GM19025 (cell line): ENCODE data around the gene B9D1.

Source experiments
- ATAC-seq: cut with Tn5 transposase; IDR thresholded peaks from one replicate; pipeline ENCODE4 v1.9.1; 2021; ENCODE audit warnings: mild to moderate bottlenecking, low read depth, moderate library complexity; ENCODE audit not compliant: unreplicated experiment

Gene B9D1

GRCh38 chr17:19341641-19342610, 20.6 kb downstream of the B9D1 start:
- no peak for ATAC-seq

- ATAC-seq: no peak
Observed at GRCh38 chr17:19341211-19341631, 21.3 kb downstream of the B9D1 start.

DNA sequence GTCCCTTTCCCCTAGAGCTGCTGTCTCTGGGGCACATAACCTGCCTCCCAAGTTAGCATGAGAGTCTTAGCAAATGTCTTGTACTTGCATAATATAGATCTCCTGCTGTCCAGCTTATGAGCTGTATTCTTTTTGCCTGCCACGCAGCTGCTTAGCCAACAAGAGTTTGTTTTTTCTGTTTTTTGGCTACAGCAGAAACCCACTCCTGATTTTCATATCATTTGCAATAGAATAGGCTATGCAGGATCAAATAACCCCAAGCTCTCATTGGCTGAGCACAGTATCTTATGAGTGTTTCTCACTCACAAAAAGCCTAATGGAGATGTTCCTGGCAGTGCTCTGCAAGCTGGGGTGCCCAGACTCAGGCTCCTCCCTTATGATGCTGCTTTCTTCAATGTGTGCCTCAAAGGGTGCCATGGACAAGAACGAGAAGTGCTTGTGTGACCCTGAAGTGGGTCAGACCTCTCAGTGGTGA, 23.1 kb downstream of the B9D1 start:
- no peak for ATAC-seq

DNA sequence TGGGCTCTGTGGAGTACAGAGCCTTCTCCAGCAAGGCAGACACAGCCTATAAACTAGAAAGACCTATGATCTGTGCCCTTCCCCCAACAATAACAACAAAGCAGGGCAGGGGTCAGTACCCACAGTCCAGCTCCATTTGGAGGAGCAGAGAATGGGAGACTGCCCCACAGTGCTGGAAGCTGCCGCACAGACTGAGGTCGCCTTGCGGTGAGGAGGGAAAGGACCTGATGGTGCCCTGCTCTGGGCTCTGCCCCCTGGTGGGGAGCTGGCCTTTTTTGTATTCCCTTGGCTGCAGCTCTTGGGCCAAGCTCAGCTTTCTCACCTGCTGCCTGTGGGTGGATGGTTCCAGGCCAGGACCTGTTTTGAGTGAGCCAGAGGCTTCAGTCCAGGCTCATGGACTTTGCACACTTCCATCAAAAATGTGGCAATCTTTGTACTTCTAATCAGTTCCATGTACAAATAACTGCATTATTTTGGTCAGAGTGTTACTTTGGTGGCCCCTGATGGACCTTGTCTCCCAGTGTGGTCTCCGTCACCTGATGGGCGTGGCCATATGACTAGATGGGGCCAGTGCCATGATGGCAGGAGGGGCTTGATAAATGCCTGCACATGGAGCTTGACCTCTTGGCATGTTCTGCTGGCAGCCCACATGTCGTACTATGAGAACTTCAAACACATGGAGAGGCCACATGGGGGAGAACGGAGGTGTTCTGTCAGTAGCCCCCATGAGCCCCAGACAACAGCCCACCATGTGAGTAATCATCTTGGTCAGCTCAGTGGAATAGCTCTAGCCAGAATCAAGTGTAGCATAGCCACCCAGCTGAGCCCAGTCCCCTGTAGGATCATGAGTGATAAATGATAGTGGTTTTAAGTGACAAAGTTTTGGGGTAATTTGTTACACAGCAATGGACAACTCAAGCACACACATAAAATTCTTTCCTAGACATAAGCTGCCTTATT, 24.2 kb downstream of the B9D1 start:
- ATAC-seq: no peak

- no peak for ATAC-seq
Observed at GRCh38 chr17:19337712-19338023, 24.9 kb downstream of the B9D1 start.

DNA sequence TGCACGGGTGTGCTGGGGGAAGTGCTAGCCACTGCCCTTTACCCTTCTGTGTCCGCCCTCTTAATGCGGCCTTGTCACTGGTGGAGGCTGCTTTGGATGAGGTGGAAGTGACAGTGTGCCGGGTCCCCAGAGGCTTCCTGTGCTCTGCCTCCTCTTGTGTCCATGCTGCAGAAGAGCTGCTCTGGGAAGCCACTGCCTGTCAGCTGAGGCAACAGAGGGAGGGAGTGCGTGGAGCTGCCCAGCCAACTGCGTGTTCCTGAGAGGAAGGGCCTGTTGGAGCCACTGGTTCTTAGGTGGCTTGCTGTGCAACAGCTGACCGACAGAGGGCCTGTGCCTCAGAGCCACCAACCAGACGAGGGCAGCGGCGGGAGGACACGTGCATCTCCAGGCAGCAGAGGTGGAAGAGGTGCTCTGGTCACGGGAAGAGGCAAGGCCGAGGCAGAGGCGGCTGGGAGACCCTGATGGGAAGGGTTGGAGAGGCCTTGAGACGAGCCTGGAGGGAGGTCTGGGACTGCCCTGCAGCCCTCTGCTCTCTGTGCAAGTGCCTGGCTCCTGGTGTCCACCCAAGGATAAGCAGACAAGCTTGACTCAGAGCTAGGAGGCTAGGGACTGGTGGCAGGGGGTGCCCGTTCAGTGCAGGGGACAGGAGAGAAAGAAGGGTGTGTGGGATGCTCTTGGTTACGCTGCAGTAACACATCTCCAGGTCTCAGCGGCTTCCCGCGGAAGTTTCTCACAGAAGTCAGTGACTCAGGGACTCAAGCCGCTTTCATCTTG, 25.4 kb downstream of the B9D1 start:
- no peak for ATAC-seq

DNA sequence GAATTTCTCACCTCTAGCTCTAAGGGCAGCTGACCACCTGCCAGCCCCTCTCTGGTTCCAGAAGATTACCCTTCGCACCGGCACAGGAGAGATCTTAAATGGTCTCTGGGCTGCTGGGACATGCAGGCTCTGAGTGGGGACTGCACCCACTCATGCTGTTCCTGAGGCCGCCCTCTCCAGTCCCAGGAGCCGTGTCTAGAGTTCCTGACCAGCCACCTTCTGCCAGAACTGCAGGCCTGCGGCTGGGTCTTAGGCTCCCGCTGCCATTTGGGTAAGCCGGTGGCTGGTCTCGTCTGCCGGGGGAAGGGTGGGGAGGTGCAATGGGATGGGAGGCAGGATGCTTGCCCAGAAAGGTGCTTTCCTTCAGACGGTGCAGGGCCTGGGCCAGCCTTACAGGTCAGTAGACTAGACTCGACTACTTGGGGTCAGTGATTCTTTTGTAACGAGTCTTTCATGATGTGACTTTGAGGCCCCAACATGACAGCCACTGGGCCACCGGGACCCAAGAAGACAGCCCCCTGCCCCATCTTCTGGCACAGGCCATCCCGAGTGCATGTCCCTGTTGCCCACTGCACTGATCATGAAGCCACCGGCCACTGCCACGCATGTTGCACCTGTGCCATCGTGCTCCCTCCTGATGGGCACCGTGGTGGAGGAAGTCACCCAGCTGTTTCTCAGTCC, 26.4 kb downstream of the B9D1 start:
- no peak for ATAC-seq

DNA sequence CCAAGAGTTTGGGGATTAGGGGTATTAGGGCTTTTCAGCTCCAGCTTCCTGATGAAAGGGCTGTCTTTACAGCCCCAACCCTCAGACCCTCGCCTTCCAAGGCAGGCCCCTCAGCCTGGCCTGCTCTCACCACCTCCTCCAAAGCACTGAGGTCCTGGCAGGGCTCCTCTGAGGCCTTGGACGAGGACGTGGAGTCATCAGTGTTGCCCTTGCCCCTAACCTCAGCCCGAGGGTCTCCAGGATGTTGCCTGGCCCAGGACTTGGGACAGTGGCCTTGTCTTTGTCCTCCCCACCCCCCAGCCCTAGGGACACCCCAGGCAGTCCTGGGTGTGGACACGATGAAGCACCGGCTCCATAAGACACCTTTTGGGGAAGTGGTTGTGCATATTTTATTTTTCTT, 28.2 kb downstream of the B9D1 start:
- no peak for ATAC-seq

GRCh38 chr17:19333736-19334290, 28.7 kb downstream of the B9D1 start:
- no peak for ATAC-seq

GRCh38 chr17:19333132-19333440, 29.4 kb downstream of the B9D1 start:
- ATAC-seq: no peak

DNA sequence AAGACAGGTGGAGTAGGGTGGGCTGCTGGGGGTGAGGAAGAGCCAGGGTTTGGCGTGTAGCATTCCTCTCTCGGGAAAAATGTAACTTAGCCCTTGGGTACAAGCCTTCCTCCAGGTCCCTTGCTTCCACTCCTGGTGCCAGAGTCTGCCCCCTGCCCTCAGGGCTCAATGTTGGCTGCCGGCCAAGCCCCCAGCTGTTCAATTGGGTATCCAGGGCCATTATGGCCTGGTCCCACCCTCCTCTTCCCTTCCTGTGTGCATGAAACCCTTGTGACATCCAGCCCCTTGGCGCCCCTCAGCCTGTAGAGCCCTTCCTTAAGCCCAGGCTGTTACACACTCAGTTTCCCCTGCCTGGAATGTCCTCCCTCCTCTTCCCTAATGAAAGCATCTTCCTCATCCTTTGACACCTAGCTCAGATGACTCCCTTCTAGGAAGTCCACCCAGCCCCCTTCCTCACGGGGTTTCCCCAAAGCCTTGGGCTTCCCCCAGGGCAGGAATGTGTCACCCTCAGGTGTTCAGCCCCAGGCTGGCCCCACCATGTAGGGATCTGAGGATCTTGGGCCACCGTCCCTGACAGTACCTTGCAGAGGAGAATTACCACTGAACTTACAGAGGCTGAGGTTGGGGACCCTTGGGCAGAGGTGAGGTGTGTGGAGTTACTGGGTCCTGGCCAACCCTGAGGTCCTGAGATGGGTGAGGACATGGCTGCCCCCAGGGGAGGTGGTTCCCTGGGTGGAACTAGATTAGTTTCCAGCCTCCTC, 30.0 kb downstream of the B9D1 start:
- ATAC-seq: no peak

DNA sequence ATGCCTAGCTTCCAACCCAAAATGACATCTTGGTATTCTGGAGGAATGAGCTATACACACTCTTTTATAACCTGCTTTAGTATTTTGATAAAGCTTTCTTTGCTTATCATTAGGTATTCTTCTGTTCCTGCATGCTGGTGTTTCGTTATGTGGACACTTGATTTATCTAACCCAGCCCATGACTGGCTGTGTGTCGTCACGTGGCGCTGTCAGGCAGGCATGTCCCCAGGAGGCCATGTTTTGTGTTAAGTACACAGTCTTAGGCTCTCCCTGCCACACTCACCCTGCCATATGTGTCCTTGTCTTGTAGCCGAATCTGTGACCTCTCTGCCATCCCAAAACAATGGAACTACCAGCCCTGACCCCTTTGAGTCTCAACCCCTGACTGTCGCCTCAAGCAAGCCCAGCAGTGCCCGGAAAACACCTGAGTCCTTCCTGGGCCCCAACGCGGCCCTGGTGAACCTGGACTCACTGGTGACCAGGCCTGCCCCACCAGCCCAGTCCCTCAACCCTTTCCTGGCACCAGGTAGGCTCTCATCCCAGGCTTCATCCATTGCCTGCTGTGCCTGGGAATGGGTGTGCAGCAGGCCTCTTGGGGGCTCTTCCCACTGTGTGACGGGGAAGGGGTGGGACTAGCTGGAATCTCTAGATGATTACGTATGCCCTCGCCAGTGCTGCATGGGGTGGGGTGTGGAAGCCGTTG, 30.8 kb downstream of the B9D1 start:
- no peak for ATAC-seq

DNA sequence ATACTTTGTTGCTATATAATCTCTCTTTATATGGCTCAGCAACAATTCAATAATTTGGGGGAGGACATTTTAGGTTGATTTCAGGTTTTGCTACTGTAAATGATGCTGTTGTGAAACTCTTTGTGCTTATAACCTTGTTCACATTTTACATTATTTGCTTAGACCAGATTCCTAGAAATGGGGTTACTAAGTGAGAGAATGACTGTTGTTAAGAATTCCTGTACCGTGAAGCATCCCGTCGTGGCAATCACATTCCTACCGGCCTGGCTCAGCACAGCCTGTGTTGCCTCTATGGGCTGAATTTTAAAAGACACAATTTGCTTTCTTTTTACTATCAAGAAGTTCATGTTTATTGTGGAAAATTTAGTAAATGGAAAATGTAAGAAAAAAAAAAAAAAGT, 31.4 kb downstream of the B9D1 start:
- no peak for ATAC-seq

- no peak for ATAC-seq
Observed at GRCh38 chr17:19330271-19330670, 32.3 kb downstream of the B9D1 start.

GRCh38 chr17:19329839-19330238, 32.7 kb downstream of the B9D1 start:
- ATAC-seq: no peak

DNA sequence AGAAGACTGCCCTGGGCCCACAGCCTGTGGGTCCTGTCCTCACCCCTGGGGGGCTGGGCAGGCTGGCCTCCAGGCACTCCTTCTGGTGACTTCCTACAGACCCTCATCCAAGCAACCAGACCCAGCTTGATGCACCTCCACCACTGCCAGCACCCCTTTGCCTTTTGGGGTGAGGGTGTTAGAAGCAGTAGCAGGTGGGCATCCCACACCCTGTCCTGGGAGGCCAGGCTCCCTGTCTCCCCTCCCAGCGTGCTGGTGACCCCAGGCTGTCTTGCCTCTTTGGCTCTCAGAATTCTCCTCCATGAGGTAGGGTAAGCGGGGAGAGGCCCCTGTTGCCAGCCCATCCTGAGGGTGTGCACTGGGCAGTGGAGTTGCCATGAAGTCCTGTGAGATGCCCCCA, 33.4 kb downstream of the B9D1 start:
- ATAC-seq: no peak

GRCh38 chr17:19328441-19329061, 34.0 kb downstream of the B9D1 start:
- no peak for ATAC-seq
